HCEC 1CT (cell line): Measurements from ENCODE around the gene AUP1.
A peak's percentile ranks its signal among the peaks of the same experiment; 100 is the strongest.

Experiments used
- DNase-seq: peaks from one replicate; pipeline ENCODE4 v3.0.0-alpha.2; 2017

The AUP1 gene

GRCh38 chr2:74512744-74513604 is 16.5 kb downstream of the AUP1 start:
- no peak for DNase-seq

GRCh38 chr2:74511104-74511989 is 18.2 kb downstream of the AUP1 start:
- peak; percentile 32 for DNase-seq

DNA sequence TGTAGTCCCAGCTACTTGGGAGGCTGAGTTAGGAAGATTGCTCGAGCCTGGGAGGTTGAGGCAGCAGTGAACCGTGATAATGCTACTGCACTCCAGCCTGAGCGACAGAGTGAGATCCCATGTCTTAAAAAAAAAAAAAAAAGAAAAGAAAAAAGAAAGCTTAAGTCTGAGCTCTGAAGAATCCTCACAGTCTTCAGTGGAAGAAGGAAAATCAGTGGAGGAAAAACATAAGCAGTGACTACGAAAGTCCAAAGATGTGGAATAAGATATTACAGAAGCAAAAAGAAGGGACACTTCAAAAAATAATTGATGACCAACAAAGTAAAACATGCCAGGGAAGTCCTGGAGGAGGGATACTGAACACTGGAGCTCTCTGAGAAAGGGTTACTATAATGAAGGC is 19.2 kb downstream of the AUP1 start:
- no peak for DNase-seq

GRCh38 chr2:74507926-74508520 is 21.5 kb downstream of the AUP1 start:
- DNase-seq = no peak

- peak; percentile 97 for DNase-seq
Observed at GRCh38 chr2:74507145-74507925, 22.2 kb downstream of the AUP1 start, which contains the start of gene PCGF1. PCGF1 (minus strand) TSS chr2:74507695; CDS start chr2:74507668, 27 bp downstream.

GRCh38 chr2:74505448-74506246 is 23.9 kb downstream of the AUP1 start:
- no peak for DNase-seq

GRCh38 chr2:74504591-74504990 is 24.9 kb downstream of the AUP1 start:
- no peak for DNase-seq

- no peak for DNase-seq
Observed at GRCh38 chr2:74503506-74504475, 25.7 kb downstream of the AUP1 start.

GRCh38 chr2:74502720-74503505 is 26.6 kb downstream of the AUP1 start:
- peak; percentile 90 for DNase-seq

DNA sequence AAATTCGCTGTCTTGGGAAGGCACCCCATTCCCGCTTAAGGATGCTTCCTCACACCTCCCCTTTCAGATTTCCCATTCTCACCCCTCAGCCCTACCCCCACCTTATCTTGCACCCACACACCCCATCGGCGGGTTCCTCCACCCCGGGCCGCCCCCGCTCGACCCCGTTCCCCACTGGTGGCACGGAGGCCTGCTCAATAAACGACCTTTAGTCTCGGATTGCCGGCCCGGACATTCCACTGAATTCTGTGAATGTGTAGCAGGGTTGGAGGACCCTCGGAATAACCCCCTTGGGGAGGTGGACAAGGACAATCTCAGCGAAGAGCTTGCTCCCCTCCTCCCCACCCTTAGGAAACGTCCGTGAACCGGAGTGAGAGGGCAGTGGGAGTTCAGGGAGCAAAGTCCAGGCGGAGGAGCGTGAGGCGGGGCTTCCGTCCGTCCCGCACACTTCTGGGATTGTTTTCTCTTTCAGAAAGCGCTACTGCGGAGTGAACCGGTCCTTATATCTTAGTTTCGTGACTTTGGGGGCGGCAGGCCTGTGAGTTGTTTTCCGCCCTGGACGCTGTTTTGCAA is 27.3 kb downstream of the AUP1 start:
- no peak for DNase-seq

- DNase-seq = no peak
Observed at GRCh38 chr2:74501335-74502071, 28.0 kb downstream of the AUP1 start.

DNA sequence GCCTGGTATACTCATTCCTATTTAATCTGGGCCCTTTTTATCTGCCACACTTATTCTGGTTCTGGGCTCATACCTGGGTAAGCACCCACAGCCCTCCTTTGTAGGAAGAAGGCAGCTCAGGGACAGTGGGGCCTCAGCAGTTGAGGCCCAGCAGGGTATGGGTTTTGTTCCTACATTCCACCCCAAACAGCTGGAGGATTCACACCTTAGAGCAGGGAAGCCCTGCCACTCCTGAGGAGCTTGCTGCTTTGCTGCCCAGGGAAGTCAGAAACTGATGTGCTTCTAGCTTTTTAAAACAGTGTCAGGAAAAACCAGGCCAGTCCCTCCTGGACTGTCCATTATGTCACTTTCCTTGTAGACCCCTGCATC is 28.9 kb downstream of the AUP1 start:
- no peak for DNase-seq

DNA sequence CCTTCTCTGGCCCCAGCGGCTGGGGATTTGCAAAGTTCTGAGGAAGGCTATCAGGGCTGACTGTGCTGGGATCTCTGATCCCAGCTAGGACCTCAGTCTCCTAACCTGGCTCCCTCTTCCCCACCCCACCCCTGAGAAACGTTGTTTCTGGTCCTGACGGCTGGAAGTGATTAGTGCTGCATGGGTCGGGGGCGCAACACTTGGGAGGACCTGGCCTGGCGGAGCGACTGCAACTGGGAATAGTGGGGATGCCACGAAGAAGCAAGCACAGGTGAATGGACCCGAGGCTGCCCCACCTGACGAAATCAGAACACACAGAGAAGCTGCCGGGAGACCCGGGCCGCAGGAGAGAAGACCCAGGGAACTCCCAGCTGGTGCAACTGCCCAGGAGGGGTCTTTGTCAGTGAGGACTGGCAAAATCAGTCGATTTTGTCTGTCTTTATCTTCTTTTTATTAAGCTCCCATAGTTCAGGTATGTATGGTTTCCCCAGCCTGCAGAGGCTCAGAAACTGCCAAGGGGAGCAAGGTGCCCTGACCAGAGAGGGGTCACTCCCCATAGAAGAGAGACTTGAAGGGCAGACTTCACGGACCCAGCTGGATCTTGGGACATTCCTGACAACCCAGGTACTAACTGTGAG is 29.4 kb downstream of the AUP1 start:
- no peak for DNase-seq

DNA sequence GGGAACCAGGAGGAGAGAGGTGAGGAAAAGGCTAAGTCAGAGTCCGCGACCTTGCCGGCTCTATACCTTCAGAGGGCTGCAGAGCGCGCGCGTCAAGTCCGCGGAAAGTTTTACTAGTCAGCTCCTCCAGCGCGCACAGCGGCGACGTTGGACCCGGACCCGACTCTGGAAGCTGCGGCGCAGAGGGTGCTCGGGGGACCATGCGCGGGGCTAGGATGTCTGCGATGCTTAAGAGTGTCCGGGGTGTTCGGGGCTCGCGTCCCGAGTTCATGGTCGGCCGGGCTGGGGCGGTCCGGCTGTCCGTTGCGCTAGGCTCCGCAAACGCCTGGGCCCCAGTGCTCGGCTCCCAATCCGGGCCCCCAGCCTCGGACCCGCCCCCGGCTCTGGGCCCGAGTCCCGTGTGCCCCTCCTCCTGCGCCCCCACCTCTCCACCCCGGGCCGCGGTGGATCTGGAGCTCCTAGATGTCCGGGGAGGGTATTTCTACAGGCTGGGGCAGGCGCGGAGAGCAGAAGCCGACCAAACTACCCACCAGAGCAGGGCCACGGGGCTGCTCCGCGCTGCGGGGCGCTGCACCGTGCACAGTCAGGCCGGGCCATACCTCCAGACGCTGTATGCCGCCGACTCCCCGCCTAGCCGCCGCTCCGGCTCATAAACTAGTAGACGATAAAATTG is 30.1 kb downstream of the AUP1 start, which contains the start of gene LBX2:
Gene LBX2, minus strand, starts transcription at position 337 of the 673 bp plus-strand sequence. Its CDS starts 66 bp downstream, at position 271.
- DNase-seq = no peak

GRCh38 chr2:74498500-74499266 is 30.8 kb downstream of the AUP1 start:
- DNase-seq = peak; percentile 75

- no peak for DNase-seq
Observed at GRCh38 chr2:74497777-74498499, 31.6 kb downstream of the AUP1 start.
